Erythroblast (primary cell): ENCODE measurements around the gene ADRA2C.

Source experiments
- GATA1 ChIP-seq: IDR thresholded peaks from 2 replicates; pipeline ENCODE4 v1.6.1; 2011; ENCODE audit warnings: low read depth, mild to moderate bottlenecking, control low read depth, low read length, moderate library complexity
- POLR2A ChIP-seq: IDR thresholded peaks from 2 replicates; pipeline ENCODE4 v1.6.1; 2011; ENCODE audit warnings: mild to moderate bottlenecking, low read length

DNA sequence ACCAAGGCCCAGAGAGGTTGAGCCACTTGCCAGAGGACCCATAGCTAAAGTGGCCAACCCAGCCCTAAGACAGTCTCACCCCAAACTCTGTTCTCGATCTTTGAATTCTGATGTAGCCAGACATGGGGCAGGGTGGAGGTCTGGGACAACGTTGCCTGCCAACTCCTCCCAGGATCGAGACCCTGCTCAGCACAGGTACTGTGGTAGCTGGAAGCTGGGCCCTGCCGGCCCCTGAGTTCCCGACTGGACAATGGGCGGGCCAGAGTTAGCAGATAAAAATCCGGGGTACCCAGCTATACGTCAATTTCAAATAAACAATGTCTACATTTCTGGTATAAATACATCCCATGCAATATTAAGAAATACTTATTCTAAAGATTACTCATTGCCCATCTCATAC is 35.3 kb downstream of the ADRA2C start:
- no peak for TF ChIP-seq POLR2A
- TF ChIP-seq GATA1 = no peak
